Mucosa of stomach (tissue), 1 donor: ENCODE data around the gene BCL3.

Experiments used
- H3K27me3 ChIP-seq: one replicate; pipeline ENCODE4 v1.7.0; 2013; ENCODE audit warnings: mild to moderate bottlenecking, low read length; ENCODE audit not compliant: control insufficient read depth, insufficient read depth
- H3K36me3 ChIP-seq: one replicate; pipeline ENCODE4 v1.7.0; 2013; ENCODE audit warnings: low read length; ENCODE audit not compliant: control insufficient read depth, insufficient read depth
- H3K4me1 ChIP-seq: one replicate; pipeline ENCODE4 v1.7.0; 2013; ENCODE audit warnings: mild to moderate bottlenecking, low read length; ENCODE audit not compliant: control insufficient read depth, insufficient read depth
- H3K4me3 ChIP-seq: one replicate; pipeline ENCODE4 v1.7.0; 2013; ENCODE audit warnings: low read length
- H3K9ac ChIP-seq: one replicate; pipeline ENCODE4 v1.7.0; 2013; ENCODE audit warnings: mild to moderate bottlenecking, low read length, moderate library complexity
- H3K9me3 ChIP-seq: one replicate; pipeline ENCODE4 v1.7.0; 2013; ENCODE audit warnings: mild to moderate bottlenecking, low read length, moderate library complexity; ENCODE audit not compliant: control insufficient read depth
- donor health status: Pancreatic carcinoma.

BCL3 gene

GRCh38 chr19:44723952-44724319 is 24.6 kb upstream of the BCL3 start:
- no peak overlapping the region for H3K4me3 ChIP-seq
- peaks cover 40% of the 10 kb centered on the region for H3K4me1 ChIP-seq
- peak overlapping the region; percentile 19 for H3K9ac ChIP-seq

GRCh38 chr19:44725251-44725650 is 23.3 kb upstream of the BCL3 start:
- peaks cover 35% of the 10 kb centered on the region for H3K4me1 ChIP-seq

More at GRCh38 chr19:44723952-44724319, 24.6 kb upstream of the BCL3 start:
- peaks cover 3% of the 10 kb centered on the region for H3K27me3 ChIP-seq
- H3K36me3 ChIP-seq, result no peaks in the 10 kb centered on the region
- no peaks in the 10 kb centered on the region for H3K9me3 ChIP-seq

GRCh38 chr19:44725684-44726083 is 22.8 kb upstream of the BCL3 start:
- Histone ChIP-seq H3K36me3 (no peaks in the 10 kb centered on the region), H3K4me1 (peaks cover 35% of the 10 kb centered on the region), H3K4me3 (peak overlapping the region; percentile 28), H3K9me3 (no peaks in the 10 kb centered on the region), H3K9ac (peak overlapping the region; percentile 42), H3K27me3 (peaks cover 3% of the 10 kb centered on the region)

More at GRCh38 chr19:44725251-44725650, 23.3 kb upstream of the BCL3 start:
- peak overlapping the region; percentile 28 for H3K4me3 ChIP-seq
- peak overlapping the region; percentile 42 for H3K9ac ChIP-seq
- H3K36me3 ChIP-seq, result no peaks in the 10 kb centered on the region
- peaks cover 3% of the 10 kb centered on the region for H3K27me3 ChIP-seq
- no peaks in the 10 kb centered on the region for H3K9me3 ChIP-seq

GRCh38 chr19:44726465-44726864 is 22.0 kb upstream of the BCL3 start:
- peaks cover 3% of the 10 kb centered on the region for H3K27me3 ChIP-seq
- no peaks in the 10 kb centered on the region for H3K36me3 ChIP-seq
- no peaks in the 10 kb centered on the region for H3K9me3 ChIP-seq

GRCh38 chr19:44728178-44728577 is 20.3 kb upstream of the BCL3 start:
- Histone ChIP-seq H3K9me3 (no peaks in the 10 kb centered on the region), H3K4me1 (peaks cover 30% of the 10 kb centered on the region), H3K4me3 (no peak overlapping the region), H3K36me3 (no peaks in the 10 kb centered on the region), H3K27me3 (no peaks in the 10 kb centered on the region), H3K9ac (no peak overlapping the region)

More at GRCh38 chr19:44726465-44726864, 22.0 kb upstream of the BCL3 start:
- H3K4me1 ChIP-seq, result peaks cover 35% of the 10 kb centered on the region
- H3K9ac ChIP-seq, result no peak overlapping the region
- no peak overlapping the region for H3K4me3 ChIP-seq

GRCh38 chr19:44729516-44730033 is 18.9 kb upstream of the BCL3 start:
- H3K9me3 ChIP-seq, result no peaks in the 10 kb centered on the region
- no peaks in the 10 kb centered on the region for H3K27me3 ChIP-seq
- H3K9ac ChIP-seq, result no peak overlapping the region
- H3K36me3 ChIP-seq, result no peaks in the 10 kb centered on the region
- peaks cover 19% of the 10 kb centered on the region for H3K4me1 ChIP-seq
- H3K4me3 ChIP-seq, result no peak overlapping the region

- H3K4me3 ChIP-seq, result no peak overlapping the region
- no peak overlapping the region for H3K9ac ChIP-seq
- H3K4me1 ChIP-seq, result peaks cover 21% of the 10 kb centered on the region
- no peaks in the 10 kb centered on the region for H3K36me3 ChIP-seq
- H3K27me3 ChIP-seq, result no peaks in the 10 kb centered on the region
- H3K9me3 ChIP-seq, result no peaks in the 10 kb centered on the region
Observed at GRCh38 chr19:44731081-44731480, 17.4 kb upstream of the BCL3 start.

- no peaks in the 10 kb centered on the region for H3K9me3 ChIP-seq
- H3K36me3 ChIP-seq, result no peaks in the 10 kb centered on the region
- no peak overlapping the region for H3K4me3 ChIP-seq
- H3K9ac ChIP-seq, result no peak overlapping the region
- peaks cover 15% of the 10 kb centered on the region for H3K4me1 ChIP-seq
- H3K27me3 ChIP-seq, result no peaks in the 10 kb centered on the region
Observed at GRCh38 chr19:44731622-44732021, 16.9 kb upstream of the BCL3 start.

- Histone ChIP-seq H3K36me3 (no peaks in the 10 kb centered on the region), H3K27me3 (no peaks in the 10 kb centered on the region), H3K9ac (no peak overlapping the region)
Observed at GRCh38 chr19:44732235-44733014, 16.1 kb upstream of the BCL3 start.

GRCh38 chr19:44734357-44734756 is 14.2 kb upstream of the BCL3 start:
- no peak overlapping the region for H3K9ac ChIP-seq
- H3K4me3 ChIP-seq, result no peak overlapping the region
- peaks cover 28% of the 10 kb centered on the region for H3K4me1 ChIP-seq
- no peaks in the 10 kb centered on the region for H3K36me3 ChIP-seq
- no peaks in the 10 kb centered on the region for H3K9me3 ChIP-seq
- no peaks in the 10 kb centered on the region for H3K27me3 ChIP-seq

More at GRCh38 chr19:44732235-44733014, 16.1 kb upstream of the BCL3 start:
- Histone ChIP-seq H3K4me1 (peaks cover 15% of the 10 kb centered on the region), H3K4me3 (no peak overlapping the region), H3K9me3 (no peaks in the 10 kb centered on the region)

GRCh38 chr19:44735011-44735410 is 13.5 kb upstream of the BCL3 start:
- H3K36me3 ChIP-seq, result no peaks in the 10 kb centered on the region
- H3K9me3 ChIP-seq, result no peaks in the 10 kb centered on the region
- H3K27me3 ChIP-seq, result no peaks in the 10 kb centered on the region
- H3K4me1 ChIP-seq, result peaks cover 29% of the 10 kb centered on the region
- no peak overlapping the region for H3K9ac ChIP-seq
- H3K4me3 ChIP-seq, result no peak overlapping the region

GRCh38 chr19:44737238-44738071 is 11.1 kb upstream of the BCL3 start:
- no peak overlapping the region for H3K9ac ChIP-seq
- peaks cover 46% of the 10 kb centered on the region for H3K4me1 ChIP-seq
- no peak overlapping the region for H3K4me3 ChIP-seq
- no peaks in the 10 kb centered on the region for H3K36me3 ChIP-seq
- H3K27me3 ChIP-seq, result no peaks in the 10 kb centered on the region
- no peaks in the 10 kb centered on the region for H3K9me3 ChIP-seq
